MM.1S (cell line): Measurements from ENCODE around the gene VGLL4.

Source experiments
- DNase-seq: peaks from one replicate; pipeline ENCODE4 v3.0.0-alpha.2; 2015
- H2AFZ ChIP-seq: fragments of 300-600 bp; sonication (generic); 2 replicates; pipeline ENCODE4 v1.6.0; 2016; ENCODE audit warnings: antibody characterized with exemption, low read length
- H3F3A ChIP-seq: fragments of 300-600 bp; sonication (generic); 2 replicates; pipeline ENCODE4 v1.6.1; 2016; ENCODE audit warnings: mild to moderate bottlenecking, antibody characterized with exemption, low read length, moderate library complexity, mixed read lengths; ENCODE audit not compliant: insufficient read depth
- H3K27ac ChIP-seq: fragments of 300-600 bp; sonication (generic); 2 replicates; pipeline ENCODE4 v1.5.1; 2016; ENCODE audit warnings: mild to moderate bottlenecking, low read length
- H3K27me3 ChIP-seq: fragments of 300-600 bp; sonication (generic); replicated peaks from 2 replicates; pipeline ENCODE4 v1.6.0; 2016; ENCODE audit warnings: low read length; ENCODE audit not compliant: insufficient read depth
- H3K36me3 ChIP-seq: fragments of 300-600 bp; sonication (generic); replicated peaks from 2 replicates; pipeline ENCODE4 v1.6.1; 2016; ENCODE audit warnings: mild to moderate bottlenecking, low read length, mixed read lengths; ENCODE audit not compliant: insufficient read depth
- H3K4me1 ChIP-seq: fragments of 300-600 bp; sonication (generic); 2 replicates; pipeline ENCODE4 v1.6.1; 2016; ENCODE audit warnings: low read length, mixed read lengths
- H3K4me2 ChIP-seq: fragments of 300-600 bp; sonication (generic); 2 replicates; pipeline ENCODE4 v1.6.0; 2016; ENCODE audit warnings: low read depth, low read length
- H3K4me3 ChIP-seq: fragments of 300-600 bp; sonication (generic); 2 replicates; pipeline ENCODE4 v1.5.1; 2016; ENCODE audit warnings: low read length, mixed read lengths
- H3K79me2 ChIP-seq: fragments of 300-600 bp; sonication (generic); 2 replicates; pipeline ENCODE4 v1.6.1; 2016; ENCODE audit warnings: mixed run types, low read length, mixed read lengths
- H3K9ac ChIP-seq: fragments of 300-600 bp; sonication (generic); 2 replicates; pipeline ENCODE4 v1.6.1; 2016; ENCODE audit warnings: low read length, mixed read lengths
- H3K9me2 ChIP-seq: fragments of 300-600 bp; sonication (generic); replicated peaks from 2 replicates; pipeline ENCODE4 v1.6.1; 2016; ENCODE audit warnings: mild to moderate bottlenecking, low read length, mixed read lengths; ENCODE audit not compliant: insufficient read depth
- H3K9me3 ChIP-seq: fragments of 300-600 bp; sonication (generic); replicated peaks from 2 replicates; pipeline ENCODE4 v1.6.1; 2016; ENCODE audit warnings: mild to moderate bottlenecking, low read length, mixed read lengths; ENCODE audit not compliant: insufficient read depth
- H4K20me1 ChIP-seq: fragments of 300-600 bp; sonication (generic); 2 replicates; pipeline ENCODE4 v1.6.1; 2016; ENCODE audit warnings: mild to moderate bottlenecking, low read length, moderate library complexity, mixed read lengths; ENCODE audit not compliant: insufficient read depth
- EZH2 ChIP-seq: fragments of 300-600 bp; sonication (generic); optimal IDR thresholded peaks from 2 replicates; pipeline ENCODE3; 2017; ENCODE audit warnings: low read depth, mild to moderate bottlenecking, antibody characterized with exemption, low read length, mixed read lengths
- EZH2phosphoT487 ChIP-seq: fragments of 300-600 bp; sonication (generic); IDR thresholded peaks from 2 replicates; pipeline ENCODE4 v1.6.1; 2018; ENCODE audit warnings: antibody characterized with exemption, low read length
- TF ChIP-seq, protein P1 (sequence below): fragments of 300-600 bp; sonication (generic); IDR thresholded peaks from 2 replicates; pipeline ENCODE4 v1.5.1; 2016; ENCODE audit warnings: antibody characterized with exemption, low read length, mixed read lengths

Gene VGLL4

DNA sequence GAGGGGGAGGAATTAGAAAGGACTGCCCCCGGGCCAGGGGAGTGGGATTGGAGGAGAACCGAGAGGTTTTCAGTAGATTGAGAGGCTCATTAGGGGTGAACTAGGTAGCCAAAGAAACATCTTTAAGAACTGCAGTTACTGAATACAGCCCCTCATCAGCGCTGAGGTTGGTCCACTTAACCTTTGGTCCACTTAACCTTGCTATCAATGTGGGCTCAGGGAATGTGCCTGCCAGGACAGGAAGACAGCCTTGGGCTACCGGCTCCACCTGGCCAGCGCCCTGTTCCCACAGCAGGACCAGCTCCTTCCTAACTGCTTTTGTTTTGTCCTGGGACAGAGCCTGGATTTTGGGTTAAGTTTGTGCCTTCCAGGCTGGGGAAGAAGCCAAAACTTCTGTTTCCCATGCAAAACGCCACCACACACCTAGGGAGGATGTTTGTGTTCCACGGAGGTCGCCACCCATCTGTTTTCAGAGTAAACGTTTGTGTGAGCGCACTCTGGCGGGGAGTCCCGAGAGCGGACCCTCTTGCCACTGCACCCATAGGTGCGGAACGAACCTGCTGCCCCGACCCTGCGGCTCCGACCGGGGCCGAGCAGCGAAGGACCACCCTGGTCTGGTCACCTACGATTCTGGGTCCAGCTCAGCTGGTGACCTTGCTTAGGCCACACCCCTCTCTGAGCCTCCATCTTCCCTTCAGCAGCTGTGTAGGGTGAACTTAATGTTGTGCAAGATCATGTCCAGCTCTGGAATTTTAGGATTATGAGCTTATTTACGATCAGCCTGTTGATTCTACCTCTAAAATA, 107.4 kb downstream of the VGLL4 start:
- DNase-seq: no peak
- TF ChIP-seq EZH2: no peak
- Histone ChIP-seq H3K27ac (no peak overlapping the region), H3K9me3 (no peaks in the 10 kb centered on the region), H3K9ac (no peak overlapping the region), H3K36me3 (no peaks in the 10 kb centered on the region), H2AFZ (no peak overlapping the region), H3K27me3 (no peaks in the 10 kb centered on the region), H3F3A (no peaks in the 10 kb centered on the region), H3K4me1 (no peaks in the 10 kb centered on the region), H4K20me1 (no peaks in the 10 kb centered on the region), H3K9me2 (no peaks in the 10 kb centered on the region), H3K79me2 (no peaks in the 10 kb centered on the region), H3K4me3 (no peak overlapping the region), H3K4me2 (no peak overlapping the region)

DNA sequence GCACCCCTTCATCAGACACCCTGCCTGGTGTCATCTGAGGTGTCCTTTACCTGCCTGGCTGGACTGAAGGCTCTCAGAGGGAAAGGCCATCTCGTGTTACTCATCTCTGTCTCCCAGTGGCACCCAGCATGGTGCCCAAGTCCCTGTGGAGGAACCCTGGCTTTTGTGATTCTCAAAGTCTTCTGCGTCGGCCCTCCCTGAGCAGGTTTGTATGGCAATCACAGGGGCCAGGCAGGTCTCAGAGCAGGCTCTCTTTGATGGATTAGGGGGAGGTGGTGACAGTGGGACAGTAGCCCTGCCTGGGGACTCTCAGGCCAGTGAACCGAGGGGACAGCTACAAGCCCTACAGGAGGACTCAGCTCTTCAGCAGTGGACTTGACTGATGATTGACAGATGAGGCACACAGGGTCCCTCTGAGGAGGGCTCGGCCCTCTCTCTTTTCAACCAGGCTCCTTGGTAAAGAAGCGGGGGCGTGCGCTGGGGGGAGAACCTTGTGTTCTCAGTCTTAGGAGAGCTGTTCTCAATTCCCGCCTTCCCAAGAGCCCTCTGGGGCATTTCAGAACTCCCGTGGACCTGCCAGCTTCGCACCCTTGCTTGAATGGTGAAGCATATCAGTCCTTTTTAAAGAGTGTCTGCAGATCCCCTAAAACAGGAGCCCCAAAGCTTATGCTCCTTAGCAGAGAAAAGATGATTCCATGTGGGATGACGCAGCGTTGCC, 108.3 kb downstream of the VGLL4 start:
- H3K4me2 ChIP-seq: no peak overlapping the region
- no peaks in the 10 kb centered on the region for H3K36me3 ChIP-seq
- no peak overlapping the region for H3K27ac ChIP-seq
- no peaks in the 10 kb centered on the region for H3K9me2 ChIP-seq
- H3K9ac ChIP-seq: no peak overlapping the region
- H3K79me2 ChIP-seq: no peaks in the 10 kb centered on the region
- H3K27me3 ChIP-seq: no peaks in the 10 kb centered on the region
- DNase-seq: no peak
- no peaks in the 10 kb centered on the region for H3K4me1 ChIP-seq
- no peaks in the 10 kb centered on the region for H4K20me1 ChIP-seq
- no peak overlapping the region for H3K4me3 ChIP-seq
- no peaks in the 10 kb centered on the region for H3K9me3 ChIP-seq
- TF ChIP-seq, protein P1, sequence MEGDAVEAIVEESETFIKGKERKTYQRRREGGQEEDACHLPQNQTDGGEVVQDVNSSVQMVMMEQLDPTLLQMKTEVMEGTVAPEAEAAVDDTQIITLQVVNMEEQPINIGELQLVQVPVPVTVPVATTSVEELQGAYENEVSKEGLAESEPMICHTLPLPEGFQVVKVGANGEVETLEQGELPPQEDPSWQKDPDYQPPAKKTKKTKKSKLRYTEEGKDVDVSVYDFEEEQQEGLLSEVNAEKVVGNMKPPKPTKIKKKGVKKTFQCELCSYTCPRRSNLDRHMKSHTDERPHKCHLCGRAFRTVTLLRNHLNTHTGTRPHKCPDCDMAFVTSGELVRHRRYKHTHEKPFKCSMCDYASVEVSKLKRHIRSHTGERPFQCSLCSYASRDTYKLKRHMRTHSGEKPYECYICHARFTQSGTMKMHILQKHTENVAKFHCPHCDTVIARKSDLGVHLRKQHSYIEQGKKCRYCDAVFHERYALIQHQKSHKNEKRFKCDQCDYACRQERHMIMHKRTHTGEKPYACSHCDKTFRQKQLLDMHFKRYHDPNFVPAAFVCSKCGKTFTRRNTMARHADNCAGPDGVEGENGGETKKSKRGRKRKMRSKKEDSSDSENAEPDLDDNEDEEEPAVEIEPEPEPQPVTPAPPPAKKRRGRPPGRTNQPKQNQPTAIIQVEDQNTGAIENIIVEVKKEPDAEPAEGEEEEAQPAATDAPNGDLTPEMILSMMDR: no peak
- no peak for TF ChIP-seq EZH2
- TF ChIP-seq EZH2phosphoT487: no peak
- H2AFZ ChIP-seq: no peak overlapping the region
- no peaks in the 10 kb centered on the region for H3F3A ChIP-seq

DNA sequence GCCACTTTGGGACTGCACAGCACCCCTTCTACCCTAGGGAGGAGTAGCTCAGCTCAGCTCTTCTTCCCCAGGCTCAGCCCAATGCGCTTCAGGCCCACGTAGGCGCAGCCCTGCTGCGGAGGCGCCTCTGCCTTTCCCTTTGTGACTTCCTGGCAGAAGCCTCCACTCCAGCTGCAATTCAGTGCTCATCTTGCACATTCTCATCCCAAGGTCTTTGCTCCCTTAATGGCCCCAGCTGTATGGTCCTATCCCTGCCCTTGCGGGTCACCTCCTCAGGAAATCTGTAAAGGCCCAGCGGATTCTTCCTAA, 109.0 kb downstream of the VGLL4 start:
- no peak overlapping the region for H3K4me2 ChIP-seq
- no peak overlapping the region for H2AFZ ChIP-seq
- no peaks in the 10 kb centered on the region for H3K4me1 ChIP-seq
- no peak for DNase-seq
- H3K4me3 ChIP-seq: no peak overlapping the region
- H3K9me2 ChIP-seq: no peaks in the 10 kb centered on the region
- TF ChIP-seq EZH2phosphoT487 (no peak), EZH2 (no peak)
- TF ChIP-seq, protein P1: no peak
- no peaks in the 10 kb centered on the region for H3K27me3 ChIP-seq
- no peaks in the 10 kb centered on the region for H3K79me2 ChIP-seq
- H3K9ac ChIP-seq: no peak overlapping the region
- no peak overlapping the region for H3K27ac ChIP-seq
- H3F3A ChIP-seq: no peaks in the 10 kb centered on the region
- no peaks in the 10 kb centered on the region for H3K9me3 ChIP-seq
- H3K36me3 ChIP-seq: no peaks in the 10 kb centered on the region
- H4K20me1 ChIP-seq: no peaks in the 10 kb centered on the region
